GM12878 (cell line): ENCODE measurements around the gene COA4. TPM values are rescaled to one million over a fixed set of nuclear protein-coding genes. Genes with fewer than 3 reads are reported as not detected.

Experiments
- BACH1 ChIP-seq: fragments of 450-650 bp; IDR thresholded peaks from 2 replicates; pipeline ENCODE4 v1.6.1; 2017; ENCODE audit warnings: mild to moderate bottlenecking, borderline replicate concordance
- CHD4 ChIP-seq: fragments of 200-600 bp; sonication (generic); IDR thresholded peaks from 2 replicates; pipeline ENCODE4 v1.6.1; 2016; ENCODE audit warnings: mild to moderate bottlenecking
- CTCF ChIP-seq, 3 experiments: IDR thresholded peaks in 2 of 3; conservative IDR thresholded peaks in 1 of 3; 2 replicates each; pipeline ENCODE4 v1.5.1; 2011; ENCODE audit warnings: low read depth in 3 of 3, low read length in 3 of 3, mild to moderate bottlenecking in 3 of 3, control low read depth in 2 of 3, moderate library complexity in 2 of 3, inconsistent platforms in 1 of 3, mixed read lengths in 1 of 3; ENCODE audit not compliant: control insufficient read depth in 2 of 3, insufficient read depth in 1 of 3; ENCODE audit errors: extremely low read depth in 1 of 3
- E4F1 ChIP-seq: fragments of 450-650 bp; IDR thresholded peaks from 2 replicates; pipeline ENCODE4 v1.6.1; 2018; ENCODE audit warnings: borderline replicate concordance, mild to moderate bottlenecking; ENCODE audit not compliant: partially characterized antibody
- ETV6 ChIP-seq, 2 experiments: fragments of 450-650 bp in 1 of 2; IDR thresholded peaks in 1 of 2; conservative IDR thresholded peaks in 1 of 2; 2 replicates each; pipeline ENCODE4 v1.6.1; 2014; ENCODE audit warnings: antibody characterized with exemption in 1 of 2, borderline replicate concordance in 1 of 2, low read depth in 1 of 2, mild to moderate bottlenecking in 1 of 2, moderate library complexity in 1 of 2
- JUND ChIP-seq: IDR thresholded peaks from 2 replicates; pipeline ENCODE4 v1.6.1; 2012; ENCODE audit warnings: low read depth, mild to moderate bottlenecking, low read length, improper control_type of control experiment, moderate library complexity
- NFYA ChIP-seq: IDR thresholded peaks from 2 replicates; pipeline ENCODE4 v1.6.1; 2011; ENCODE audit warnings: low read depth, mild to moderate bottlenecking, low read length, improper control_type of control experiment, borderline replicate concordance
- RBBP5 ChIP-seq: fragments of 200-600 bp; sonication (generic); conservative IDR thresholded peaks from 2 replicates; pipeline ENCODE4 v1.6.1; 2016
- STAT3 ChIP-seq: IDR thresholded peaks from 2 replicates; pipeline ENCODE4 v1.6.1; 2011; ENCODE audit warnings: low read depth, low read length, improper control_type of control experiment
- USF2 ChIP-seq: IDR thresholded peaks from 2 replicates; pipeline ENCODE4 v1.6.1; 2011; ENCODE audit warnings: low read depth, low read length, improper control_type of control experiment, borderline replicate concordance
- YBX1 ChIP-seq: fragments of 450-650 bp; IDR thresholded peaks from 2 replicates; pipeline ENCODE4 v1.6.1; 2016; ENCODE audit warnings: antibody characterized with exemption
- ZBTB33 ChIP-seq: fragments of 450-650 bp; IDR thresholded peaks from 2 replicates; pipeline ENCODE4 v1.6.1; 2017; ENCODE audit warnings: mild to moderate bottlenecking
- ZNF24 ChIP-seq: fragments of 450-650 bp; IDR thresholded peaks from 2 replicates; pipeline ENCODE4 v1.6.1; 2017; ENCODE audit warnings: antibody characterized with exemption, mild to moderate bottlenecking
- ZNF274 ChIP-seq: IDR thresholded peaks from one replicate; pipeline ENCODE4 v1.8.0; 2011; ENCODE audit not compliant: insufficient read length, insufficient read depth
- ZNF592 ChIP-seq: fragments of 450-650 bp; IDR thresholded peaks from 2 replicates; pipeline ENCODE4 v1.6.1; 2017; ENCODE audit warnings: mild to moderate bottlenecking, moderate library complexity
- ZSCAN29 ChIP-seq: fragments of 450-650 bp; IDR thresholded peaks from 2 replicates; pipeline ENCODE4 v1.6.1; 2017; ENCODE audit warnings: mild to moderate bottlenecking, moderate library complexity
- polyA plus RNA-seq, 11 experiments: library from polyadenylated mRNA; depleted of rRNA in 4 of 11; unstranded in 6 of 11; stranded (reverse) in 5 of 11; fragments of >200 nt; fragmentation: Nextera tagmentation in 4 of 11; fragmentation: Illumina TruSeq in 1 of 11; extraction: Ambion mirVana in 4 of 11; extraction: Trizol in 1 of 11; gene quantifications; 1 replicate in 1 of 11; 2 replicates in 10 of 11; pipeline versions ENCODE4 v1.2.1 to v1.2.3, GENCODE V29; 2011 to 2016; ENCODE audit warnings: inconsistent platforms in 2 of 11, missing spikeins in 2 of 11, low read depth in 1 of 11
- total RNA-seq, 4 experiments: library from RNA; depleted of rRNA in 3 of 4; stranded (reverse); fragments of >200 nt in 3 of 4; fragmentation: Illumina TruSeq in 1 of 4; extraction: Trizol in 1 of 4; gene quantifications; 2 replicates each; pipeline versions ENCODE4 v1.2.1 to v1.2.3, GENCODE V29; 2013 to 2021

The COA4 gene
- total and polyA plus RNA-seq, 10 of the 15 experiments (the other 5 are each of a cell fraction or from before 2014, with no cell fraction given) = 84.8 to 180 (median 104) TPM

GRCh38 chr11:73876424-73877310 is at the start of gene COA4, which contains the start of gene PAAF1 (continued):
- TF ChIP-seq CTCF (IDR thresholded peaks at IDR 0.05 in 2 of 3, conservative IDR thresholded peaks at IDR 0.05 in 1 of 3; ENCODE audit: control insufficient read depth in 2 of 3, extremely low read depth in 1 of 3, insufficient read depth in 1 of 3, low read depth in 3 of 3, low read length in 3 of 3) (no peak), ZBTB33 (no peak), BACH1 (peak; percentile 35; the same call in 1 of the 2 replicates), NFYA (no peak), RBBP5 (no peak), JUND (no peak), E4F1 (peak; percentile 85), CHD4 (no peak), STAT3 (no peak), YBX1 (no peak), ZNF274 (no peak), ZNF592 (no peak), USF2 (no peak; the same call in 1 of the 2 replicates), ETV6 (conservative IDR thresholded peaks at IDR 0.05 in 1 of 2, IDR thresholded peaks at IDR 0.05 in 1 of 2; ENCODE audit: borderline replicate concordance in 1 of 2, low read depth in 1 of 2) (peak in 1 of 2 experiments; percentile 87; a peak in 2 of 4 replicates), ZNF24 (no peak), ZSCAN29 (no peak)
